Measurements from ENCODE around the gene AP4S1.
"Not testable (repeated sequence)": the region's sequence is repeated elsewhere in the genome, so short reads cannot be mapped to it uniquely, and the experiment has no call there.

AP4S1 gene

DNA sequence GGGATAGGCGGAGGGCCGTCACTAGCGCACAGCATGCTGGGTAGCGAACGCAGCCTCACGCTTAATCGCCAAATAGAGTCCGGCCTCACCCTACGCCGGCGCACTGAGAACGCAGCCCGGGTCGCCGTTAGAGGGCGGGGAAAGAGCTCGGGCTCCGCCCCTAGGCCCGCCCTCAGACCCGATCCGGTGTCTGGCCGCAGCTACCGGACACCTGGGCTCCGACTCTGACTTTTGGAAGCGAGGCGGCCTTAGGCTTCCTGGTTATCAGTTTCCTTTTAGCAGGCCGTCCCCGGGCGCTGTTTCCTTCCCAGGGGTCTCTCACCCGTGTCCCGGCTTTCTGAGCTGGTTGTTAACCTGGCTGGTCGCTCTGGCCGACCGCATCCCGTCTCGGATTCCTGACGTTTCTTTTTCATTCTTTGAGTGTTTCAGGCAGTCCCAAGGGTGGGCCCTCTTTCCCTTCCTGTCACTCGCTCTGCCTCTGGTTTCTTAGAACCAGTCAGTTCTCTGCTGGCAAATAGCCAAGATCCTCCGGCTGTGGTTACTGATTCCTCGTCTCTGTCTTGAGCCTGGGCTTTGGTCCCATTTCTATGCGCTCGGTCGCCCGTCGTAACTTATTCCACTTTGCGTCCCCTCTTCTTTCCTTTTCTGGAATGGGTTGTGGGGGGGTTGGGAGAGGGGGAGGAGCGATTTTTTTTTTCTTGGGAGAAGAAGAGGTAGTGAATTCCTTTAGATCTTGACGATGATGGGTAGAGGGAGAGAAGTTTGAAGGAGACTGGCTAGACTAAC lies 1.2 kb downstream of the AP4S1 start:
- no peaks in the 10 kb centered on the region for H3K9me3 ChIP-seq (ENCODE audit: control insufficient read depth in 1 of 2, low read length in 2 of 2)
- H3K4me1 ChIP-seq (ENCODE audit: control insufficient read depth in 1 of 2, insufficient read depth in 2 of 2, low read length in 2 of 2): peaks cover 8 to 27% of the 10 kb centered on the region in 2 donors
- H3K36me3 ChIP-seq (ENCODE audit: control insufficient read depth in 1 of 2, insufficient read depth in 2 of 2, low read length in 2 of 2): peaks cover 0 to 10% of the 10 kb centered on the region in 2 donors
- H3K27me3 ChIP-seq (ENCODE audit: low read depth, low read length): no peaks in the 10 kb centered on the region
- H3K4me3 ChIP-seq (ENCODE audit: low read depth in 1 of 2, low read length in 2 of 2): peak overlapping the region; percentile 89 to 97
- peak overlapping the region; percentile 94 for H3K27ac ChIP-seq (ENCODE audit: low read length)

DNA sequence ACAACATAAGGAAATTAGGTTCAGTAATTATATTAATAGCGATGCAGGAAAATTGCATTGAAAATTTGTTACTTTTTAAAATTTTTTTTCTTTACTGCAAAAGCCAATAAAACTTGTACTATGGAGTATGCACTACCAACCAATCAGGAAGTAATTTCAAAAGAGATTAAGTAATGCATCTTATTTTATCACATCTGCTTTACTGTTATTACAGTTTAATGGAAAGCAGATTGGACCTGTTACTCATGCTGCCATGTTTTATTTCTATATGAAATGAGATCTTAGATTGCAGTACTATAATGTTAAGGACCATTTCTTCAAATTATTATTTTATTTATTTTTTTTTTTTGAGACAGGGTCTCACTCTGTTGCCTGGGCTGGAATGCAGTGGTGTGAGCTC lies 2.4 kb downstream of the AP4S1 start:
- Histone ChIP-seq H3K4me3 (ENCODE audit: low read depth in 1 of 2, low read length in 2 of 2) (peak overlapping the region; percentile 89 to 97), H3K9me3 (ENCODE audit: control insufficient read depth in 1 of 2, low read length in 2 of 2) (no peaks in the 10 kb centered on the region), H3K27ac (ENCODE audit: low read length) (no peak overlapping the region), H3K27me3 (ENCODE audit: low read depth, low read length) (no peaks in the 10 kb centered on the region), H3K4me1 (ENCODE audit: control insufficient read depth in 1 of 2, insufficient read depth in 2 of 2, low read length in 2 of 2) (peaks cover 8 to 24% of the 10 kb centered on the region in 2 donors), H3K36me3 (ENCODE audit: control insufficient read depth in 1 of 2, insufficient read depth in 2 of 2, low read length in 2 of 2) (peaks cover 0 to 10% of the 10 kb centered on the region in 2 donors)

DNA sequence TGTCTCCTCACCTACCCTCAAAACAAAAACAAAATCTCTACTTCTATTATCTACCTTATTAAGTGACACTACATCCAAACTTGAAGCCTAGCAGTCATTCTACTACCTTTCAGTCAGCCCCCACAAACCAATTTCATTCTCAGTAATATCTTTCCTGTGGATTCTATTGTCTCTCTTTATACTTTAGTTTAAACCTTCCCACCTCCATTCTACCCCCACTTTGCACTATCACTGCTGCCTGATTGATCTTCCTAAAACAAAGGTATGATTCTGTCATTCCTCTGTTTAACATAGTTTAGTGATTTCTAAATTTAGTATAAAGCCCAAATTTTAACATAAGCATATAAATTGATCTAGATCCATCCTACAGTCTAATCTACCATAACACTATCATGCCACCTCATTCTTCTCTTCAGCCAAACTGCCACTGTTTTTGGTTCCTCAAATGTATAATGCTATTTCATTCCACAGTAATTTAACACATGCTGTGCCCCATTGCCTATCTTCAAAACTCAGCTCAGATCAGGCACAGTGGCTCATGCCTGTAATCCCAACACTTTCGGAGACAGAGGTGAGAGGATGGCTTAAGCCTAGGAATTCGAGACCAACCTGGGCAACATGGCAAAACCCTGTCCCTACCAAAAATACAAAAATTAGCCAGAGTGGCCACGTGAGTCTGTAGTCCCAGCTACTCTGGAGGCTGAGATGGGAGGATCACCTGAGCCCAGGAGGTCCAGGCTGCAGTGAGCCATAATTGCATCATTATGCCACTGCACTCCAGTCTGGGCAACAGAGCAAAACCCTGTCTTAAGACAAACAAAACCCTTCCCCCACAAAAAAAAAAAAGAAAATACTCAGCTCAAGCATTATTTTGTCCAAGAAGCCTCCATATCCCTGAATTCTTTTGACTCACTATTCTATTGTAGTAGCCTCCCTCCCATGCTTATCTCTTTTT lies 3.8 kb downstream of the AP4S1 start:
- no peaks in the 10 kb centered on the region for H3K9me3 ChIP-seq (ENCODE audit: control insufficient read depth in 1 of 2, low read length in 2 of 2)
- peaks cover 4 to 18% of the 10 kb centered on the region in 2 donors for H3K4me1 ChIP-seq (ENCODE audit: control insufficient read depth in 1 of 2, insufficient read depth in 2 of 2, low read length in 2 of 2)
- H3K27ac ChIP-seq (ENCODE audit: low read length): no peak overlapping the region
- H3K4me3 ChIP-seq (ENCODE audit: low read depth in 1 of 2, low read length in 2 of 2): no peak overlapping the region
- H3K27me3 ChIP-seq (ENCODE audit: low read depth, low read length): no peaks in the 10 kb centered on the region
- peaks cover 0 to 10% of the 10 kb centered on the region in 2 donors for H3K36me3 ChIP-seq (ENCODE audit: control insufficient read depth in 1 of 2, insufficient read depth in 2 of 2, low read length in 2 of 2)

DNA sequence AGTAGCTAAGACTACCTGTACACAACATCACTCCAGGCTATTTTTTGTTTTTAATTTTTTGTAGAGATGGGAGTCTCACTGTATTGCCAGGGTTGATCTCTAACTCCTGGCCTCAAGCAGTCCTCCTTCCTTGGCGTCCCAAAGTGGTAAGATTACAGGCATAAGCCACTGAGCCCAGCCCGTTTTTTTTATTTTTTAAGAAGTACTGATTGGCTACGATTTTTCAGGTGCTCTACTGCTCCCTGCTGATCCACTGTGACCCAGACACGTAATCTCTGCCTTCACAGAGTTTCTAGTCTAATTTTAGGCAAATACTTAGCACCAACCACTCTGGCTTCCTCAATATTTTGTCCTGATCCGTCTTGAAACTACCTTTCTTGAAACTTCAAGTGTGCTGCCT lies 5.0 kb downstream of the AP4S1 start:
- Histone ChIP-seq H3K4me1 (ENCODE audit: control insufficient read depth in 1 of 2, insufficient read depth in 2 of 2, low read length in 2 of 2) (peaks cover 0 to 13% of the 10 kb centered on the region in 2 donors), H3K27ac (ENCODE audit: low read length) (no peak overlapping the region), H3K36me3 (ENCODE audit: control insufficient read depth in 1 of 2, insufficient read depth in 2 of 2, low read length in 2 of 2) (peaks cover 0 to 10% of the 10 kb centered on the region in 2 donors), H3K9me3 (ENCODE audit: control insufficient read depth in 1 of 2, low read length in 2 of 2) (no peaks in the 10 kb centered on the region), H3K4me3 (ENCODE audit: low read depth in 1 of 2, low read length in 2 of 2) (no peak overlapping the region), H3K27me3 (ENCODE audit: low read depth, low read length) (no peaks in the 10 kb centered on the region)

DNA sequence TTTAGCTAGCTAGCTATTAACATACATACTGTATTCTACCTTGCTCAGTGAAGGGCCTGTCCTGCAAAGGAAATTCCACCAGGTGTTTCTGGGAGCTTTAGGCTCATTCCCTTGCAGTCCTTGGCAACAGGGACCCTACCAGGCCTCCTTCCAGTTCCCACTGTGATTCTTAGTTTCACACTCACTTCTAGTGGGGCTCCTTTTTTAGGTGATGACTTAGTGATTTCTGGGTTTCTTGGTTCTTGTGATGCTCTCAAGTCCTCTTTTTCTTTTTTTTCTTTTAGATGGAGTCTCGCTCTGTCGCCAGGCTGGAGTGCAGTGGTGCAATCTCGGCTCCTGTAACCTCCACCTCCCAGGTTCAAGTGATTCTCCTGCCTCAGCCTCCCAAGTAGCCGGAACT lies 11.1 kb downstream of the AP4S1 start:
- no peak overlapping the region for H3K4me3 ChIP-seq (ENCODE audit: low read depth in 1 of 2, low read length in 2 of 2)
- H3K27me3 ChIP-seq (ENCODE audit: low read depth, low read length): no peaks in the 10 kb centered on the region
- no peaks in the 10 kb centered on the region for H3K9me3 ChIP-seq (ENCODE audit: control insufficient read depth in 1 of 2, low read length in 2 of 2)
- H3K27ac ChIP-seq (ENCODE audit: low read length): no peak overlapping the region
- peaks cover 0 to 8% of the 10 kb centered on the region in 2 donors for H3K4me1 ChIP-seq (ENCODE audit: control insufficient read depth in 1 of 2, insufficient read depth in 2 of 2, low read length in 2 of 2)
- H3K36me3 ChIP-seq (ENCODE audit: control insufficient read depth in 1 of 2, insufficient read depth in 2 of 2, low read length in 2 of 2): no peaks in the 10 kb centered on the region

DNA sequence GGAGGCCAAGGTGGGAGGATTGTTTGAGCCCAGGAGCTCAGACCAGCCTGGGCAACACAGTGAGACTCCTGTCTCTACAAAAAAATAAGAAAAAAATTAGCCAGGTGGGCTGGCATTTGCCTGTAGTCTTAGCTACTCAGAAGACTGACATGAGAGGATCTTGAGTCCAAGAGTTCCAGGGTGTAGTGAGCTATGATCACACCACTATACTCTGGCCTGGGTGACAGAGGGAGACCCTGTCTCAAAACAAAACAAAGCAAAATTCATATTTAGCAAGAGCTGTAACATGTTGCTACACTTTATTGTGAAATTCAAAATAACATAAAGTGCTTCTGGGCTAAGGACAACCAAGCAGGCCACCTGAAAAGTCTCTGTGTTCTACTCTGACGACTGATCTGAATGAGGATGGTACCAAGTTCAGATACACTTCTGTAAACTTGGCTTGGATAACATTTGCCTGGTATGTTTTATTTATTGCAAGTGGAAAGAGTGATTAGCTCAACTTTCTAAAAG lies 12.3 kb downstream of the AP4S1 start:
- H3K36me3 ChIP-seq (ENCODE audit: control insufficient read depth in 1 of 2, insufficient read depth in 2 of 2, low read length in 2 of 2): no peaks in the 10 kb centered on the region
- H3K4me1 ChIP-seq (ENCODE audit: control insufficient read depth in 1 of 2, insufficient read depth in 2 of 2, low read length in 2 of 2): peaks cover 0 to 8% of the 10 kb centered on the region in 2 donors
- no peaks in the 10 kb centered on the region for H3K9me3 ChIP-seq (ENCODE audit: control insufficient read depth in 1 of 2, low read length in 2 of 2)
- H3K27me3 ChIP-seq (ENCODE audit: low read depth, low read length): no peaks in the 10 kb centered on the region
- no peak overlapping the region for H3K4me3 ChIP-seq (ENCODE audit: low read depth in 1 of 2, low read length in 2 of 2)
- no peak overlapping the region for H3K27ac ChIP-seq (ENCODE audit: low read length)

DNA sequence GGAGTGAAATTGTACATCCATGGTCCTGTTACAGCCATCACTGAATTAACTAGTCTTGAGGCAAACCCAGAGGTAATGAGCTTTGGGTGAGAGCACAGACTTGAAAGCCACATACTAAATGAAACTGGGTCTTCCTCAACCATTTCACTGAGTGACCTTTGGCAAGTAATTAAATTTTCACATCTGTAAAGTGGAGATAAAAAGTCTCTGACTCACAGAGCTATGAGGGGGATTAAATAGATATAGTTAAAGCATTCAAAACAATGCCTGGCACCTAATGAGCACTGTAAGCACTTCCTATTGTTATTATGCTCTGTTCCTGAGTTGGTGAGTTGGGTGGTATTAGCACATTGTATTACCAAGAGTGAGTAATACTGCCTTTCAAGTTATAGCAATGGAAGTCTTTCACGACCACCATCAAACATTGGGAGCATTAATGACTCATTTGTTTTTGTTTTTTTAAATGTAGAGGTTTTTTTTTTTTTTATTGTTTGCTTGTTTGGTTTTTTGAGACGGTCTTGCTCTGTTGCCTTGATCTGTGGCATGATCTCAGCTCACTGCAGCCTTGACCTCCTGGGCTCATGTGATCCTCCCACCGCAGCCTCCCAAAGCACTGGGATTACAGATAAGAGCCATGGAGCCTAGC lies 13.2 kb downstream of the AP4S1 start:
- Histone ChIP-seq H3K9me3 (ENCODE audit: control insufficient read depth in 1 of 2, low read length in 2 of 2) (no peaks in the 10 kb centered on the region), H3K4me1 (ENCODE audit: control insufficient read depth in 1 of 2, insufficient read depth in 2 of 2, low read length in 2 of 2) (peaks cover 0 to 4% of the 10 kb centered on the region in 2 donors), H3K27ac (ENCODE audit: low read length) (no peak overlapping the region), H3K27me3 (ENCODE audit: low read depth, low read length) (no peaks in the 10 kb centered on the region), H3K36me3 (ENCODE audit: control insufficient read depth in 1 of 2, insufficient read depth in 2 of 2, low read length in 2 of 2) (no peaks in the 10 kb centered on the region), H3K4me3 (ENCODE audit: low read depth in 1 of 2, low read length in 2 of 2) (no peak overlapping the region)

DNA sequence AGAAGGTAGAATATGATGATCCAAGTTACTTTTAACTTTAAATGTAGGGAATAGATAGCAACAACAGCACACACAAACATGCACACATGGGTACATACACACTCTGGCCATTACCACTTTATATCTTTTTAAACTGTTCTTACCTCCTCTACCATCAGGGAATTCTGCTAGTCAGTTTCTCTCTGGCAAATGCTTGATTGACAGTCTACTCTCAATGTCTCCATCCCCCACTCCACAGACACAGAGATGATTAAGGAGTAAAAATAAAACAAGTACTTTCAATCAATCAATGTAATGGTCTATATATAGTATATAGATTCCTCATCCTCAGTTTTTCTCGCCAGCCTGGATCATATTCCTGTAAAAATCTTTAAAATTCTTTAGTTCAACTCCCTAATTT lies 16.9 kb downstream of the AP4S1 start:
- Histone ChIP-seq H3K9me3 (ENCODE audit: control insufficient read depth in 1 of 2, low read length in 2 of 2) (no peaks in the 10 kb centered on the region), H3K4me1 (ENCODE audit: control insufficient read depth in 1 of 2, insufficient read depth in 2 of 2, low read length in 2 of 2) (no peaks in the 10 kb centered on the region)

DNA sequence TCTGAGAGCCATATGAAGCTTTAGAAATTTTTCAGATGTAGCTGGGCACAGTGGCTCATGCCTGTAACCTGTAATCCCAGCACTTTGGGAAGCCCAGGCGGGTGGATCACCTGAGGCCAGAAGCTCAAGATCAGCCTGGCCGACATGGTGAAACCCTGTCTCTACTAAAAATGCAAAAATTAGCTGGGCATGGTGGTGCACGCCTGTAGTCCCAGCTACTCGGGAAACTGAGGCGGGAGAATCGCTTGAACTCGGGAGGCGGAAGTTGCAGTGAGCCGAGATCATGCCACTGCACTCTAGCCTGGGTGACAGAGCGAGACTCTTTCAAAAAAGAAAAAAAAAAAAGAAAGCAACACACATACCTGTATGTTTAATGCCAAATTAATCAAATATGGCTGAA lies 17.4 kb downstream of the AP4S1 start:
- not testable (repeated sequence) for H3K4me3 ChIP-seq (ENCODE audit: low read depth in 1 of 2, low read length in 2 of 2); H3K27ac ChIP-seq (ENCODE audit: low read length); H3K4me1 ChIP-seq (ENCODE audit: control insufficient read depth in 1 of 2, insufficient read depth in 2 of 2, low read length in 2 of 2); H3K36me3 ChIP-seq (ENCODE audit: control insufficient read depth in 1 of 2, insufficient read depth in 2 of 2, low read length in 2 of 2); H3K9me3 ChIP-seq (ENCODE audit: control insufficient read depth in 1 of 2, low read length in 2 of 2); H3K27me3 ChIP-seq (ENCODE audit: low read depth, low read length)

More for the DNA sequence above, 16.9 kb downstream of the AP4S1 start:
- Histone ChIP-seq H3K4me3 (ENCODE audit: low read depth in 1 of 2, low read length in 2 of 2) (no peak overlapping the region), H3K27ac (ENCODE audit: low read length) (no peak overlapping the region), H3K27me3 (ENCODE audit: low read depth, low read length) (no peaks in the 10 kb centered on the region), H3K36me3 (ENCODE audit: control insufficient read depth in 1 of 2, insufficient read depth in 2 of 2, low read length in 2 of 2) (no peaks in the 10 kb centered on the region)

DNA sequence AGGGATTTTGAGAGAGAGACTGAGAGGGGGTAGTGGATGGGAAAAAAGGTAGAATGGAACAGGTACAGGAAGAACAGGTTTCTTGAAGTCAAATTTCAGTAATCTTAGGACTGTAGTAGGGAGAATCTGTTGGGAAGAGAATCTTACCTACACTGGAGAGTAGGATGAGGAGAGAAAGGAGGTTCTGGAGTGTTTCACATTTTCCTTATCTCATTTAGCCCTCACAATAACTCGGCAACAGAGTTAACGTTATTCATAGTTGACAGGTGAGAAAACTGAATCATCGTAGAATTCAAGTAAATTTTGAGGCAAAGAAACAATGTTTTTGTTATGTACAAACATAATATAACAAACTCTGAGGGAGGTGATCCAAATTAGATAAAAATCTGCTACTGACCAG lies 17.9 kb downstream of the AP4S1 start:
- H3K27me3 ChIP-seq (ENCODE audit: low read depth, low read length): no peaks in the 10 kb centered on the region
- H3K4me3 ChIP-seq (ENCODE audit: low read depth in 1 of 2, low read length in 2 of 2): no peak overlapping the region
- H3K4me1 ChIP-seq (ENCODE audit: control insufficient read depth in 1 of 2, insufficient read depth in 2 of 2, low read length in 2 of 2): no peaks in the 10 kb centered on the region
- H3K9me3 ChIP-seq (ENCODE audit: control insufficient read depth in 1 of 2, low read length in 2 of 2): no peaks in the 10 kb centered on the region
- no peaks in the 10 kb centered on the region for H3K36me3 ChIP-seq (ENCODE audit: control insufficient read depth in 1 of 2, insufficient read depth in 2 of 2, low read length in 2 of 2)
- H3K27ac ChIP-seq (ENCODE audit: low read length): no peak overlapping the region

Measured in muscle layer of duodenum (tissue), 2 donors.